Activated T-helper 1 cell treated with Interleukin-2 at 50 U/mL for 16 hours (primary cell): ENCODE measurements around the gene CAPN10.

ENCODE experiments used
- DNase-seq: peaks from one replicate; pipeline ENCODE4 v3.0.0-alpha.2; 2020; ENCODE audit warnings: low read depth

The CAPN10 gene

DNA sequence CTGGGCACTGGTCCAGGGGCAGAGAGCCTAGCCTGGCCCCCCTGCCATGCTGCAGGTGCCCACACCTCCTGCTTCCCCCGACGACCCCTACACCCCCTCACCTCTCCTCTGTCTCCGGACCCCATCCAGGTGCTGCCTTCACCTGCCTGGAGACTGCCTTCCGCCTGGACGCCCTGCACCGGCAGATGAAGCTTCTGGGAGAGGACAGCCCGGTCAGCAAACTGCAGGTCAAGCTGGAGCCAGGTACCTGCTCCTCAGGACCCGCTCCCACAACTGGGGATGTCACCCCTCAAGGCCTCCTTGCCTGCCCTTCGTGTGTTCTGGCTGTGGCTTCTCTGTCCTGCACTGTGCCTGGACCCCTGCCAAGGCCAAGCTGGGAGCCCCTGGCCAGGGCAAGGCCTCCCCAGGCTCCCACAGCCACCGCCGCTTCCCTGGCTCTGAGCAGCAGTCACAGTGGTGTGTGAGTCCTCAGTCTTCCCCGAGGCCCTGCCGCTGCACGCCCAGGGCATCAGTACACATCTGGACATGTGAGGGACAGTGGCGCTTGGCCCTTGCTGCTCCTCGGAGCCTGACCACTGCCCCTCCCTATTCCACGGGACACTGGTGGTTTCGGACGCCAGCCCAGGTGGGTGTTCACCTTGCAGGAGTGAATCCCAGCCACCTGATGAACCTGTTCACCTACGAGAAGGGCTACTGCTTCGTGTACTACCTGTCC is 12.0 kb upstream of the CAPN10 start:
- DNase-seq = no peak

DNA sequence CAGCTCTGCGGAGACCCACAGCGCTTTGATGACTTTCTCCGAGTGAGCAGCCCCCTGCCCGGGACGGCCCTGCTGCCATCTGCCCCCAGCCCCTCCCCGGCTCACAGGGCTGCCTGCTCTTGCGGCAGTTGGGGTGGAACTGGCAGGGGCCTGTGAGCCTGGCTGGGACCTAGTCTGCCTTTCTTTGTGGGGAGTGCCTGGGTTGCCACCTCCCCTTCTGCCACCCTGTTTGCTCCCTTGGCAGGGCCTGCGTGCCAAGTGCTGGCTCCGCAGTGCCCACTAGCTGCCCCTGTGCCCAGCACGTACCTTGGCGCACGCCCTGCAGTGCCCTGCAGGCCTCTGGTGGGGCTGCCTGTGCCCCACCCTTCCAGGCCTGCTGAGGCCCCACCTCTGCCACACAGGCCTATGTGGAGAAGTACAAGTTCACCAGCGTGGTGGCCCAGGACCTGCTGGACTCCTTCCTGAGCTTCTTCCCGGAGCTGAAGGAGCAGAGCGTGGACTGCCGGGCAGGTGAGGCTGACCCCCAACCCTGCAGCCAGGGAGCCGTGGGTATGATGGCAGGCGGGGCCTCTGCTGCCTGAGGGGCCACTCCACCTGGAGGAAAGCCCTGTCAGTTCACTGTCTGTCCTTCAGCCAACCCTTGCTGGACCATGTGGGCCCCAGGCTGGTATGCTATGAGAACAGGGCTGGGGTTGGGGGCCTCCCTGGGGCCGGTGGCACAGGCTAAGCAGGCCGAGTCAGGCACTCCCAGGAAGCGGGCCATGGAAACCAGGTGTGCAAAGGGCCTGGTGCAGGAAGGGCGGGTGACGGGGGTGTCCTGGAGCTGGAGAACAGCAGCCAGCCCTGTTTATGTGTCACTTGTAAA is 11.2 kb upstream of the CAPN10 start:
- DNase-seq = no peak

DNA sequence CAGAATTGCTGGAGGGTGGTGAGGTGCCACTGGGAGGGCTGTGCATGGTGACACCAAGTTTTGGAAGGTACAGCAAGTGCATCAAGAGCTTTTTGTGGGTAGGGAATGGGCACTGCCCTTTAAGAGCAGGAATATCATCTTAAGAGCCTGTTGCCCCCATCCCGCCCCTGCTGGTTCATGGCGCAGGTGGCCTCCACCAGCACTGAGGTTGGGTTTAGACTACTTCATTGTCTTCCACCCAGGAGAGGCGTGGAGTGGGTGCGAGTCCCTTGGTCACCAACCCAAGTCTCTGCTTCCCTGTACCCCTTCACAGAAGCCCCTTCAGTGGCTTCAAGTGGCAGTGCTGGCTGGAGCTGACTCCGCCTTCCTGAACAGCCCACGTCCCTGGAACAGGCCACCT is 10.5 kb upstream of the CAPN10 start:
- DNase-seq = no peak

DNA sequence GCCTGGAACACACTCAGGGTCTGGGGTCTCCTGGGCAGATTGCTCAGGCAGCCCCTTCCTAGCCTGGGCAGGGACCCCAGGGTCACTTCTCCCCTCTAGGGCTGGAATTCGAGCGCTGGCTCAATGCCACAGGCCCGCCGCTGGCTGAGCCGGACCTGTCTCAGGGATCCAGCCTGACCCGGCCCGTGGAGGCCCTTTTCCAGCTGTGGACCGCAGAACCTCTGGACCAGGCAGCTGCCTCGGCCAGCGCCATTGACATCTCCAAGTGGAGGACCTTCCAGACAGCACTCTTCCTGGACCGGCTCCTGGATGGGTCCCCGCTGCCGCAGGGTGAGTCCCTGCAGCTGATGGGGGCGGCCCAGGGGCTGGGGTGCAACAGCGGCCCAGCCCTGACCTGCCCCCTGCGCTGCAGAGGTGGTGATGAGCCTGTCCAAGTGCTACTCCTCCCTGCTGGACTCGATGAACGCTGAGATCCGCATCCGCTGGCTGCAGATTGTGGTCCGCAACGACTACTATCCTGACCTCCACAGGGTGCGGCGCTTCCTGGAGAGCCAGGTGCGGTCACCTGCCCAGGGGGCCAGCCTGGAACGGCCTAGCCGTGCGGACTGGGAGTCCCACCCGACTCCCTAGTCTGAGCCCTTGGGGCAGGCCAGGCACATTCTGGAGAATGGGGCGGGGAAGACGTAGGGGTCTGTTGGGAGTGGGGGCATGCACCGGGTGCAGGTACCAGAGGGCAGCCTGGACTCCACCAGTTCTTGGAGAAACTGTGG is 9.9 kb upstream of the CAPN10 start:
- DNase-seq = no peak

DNA sequence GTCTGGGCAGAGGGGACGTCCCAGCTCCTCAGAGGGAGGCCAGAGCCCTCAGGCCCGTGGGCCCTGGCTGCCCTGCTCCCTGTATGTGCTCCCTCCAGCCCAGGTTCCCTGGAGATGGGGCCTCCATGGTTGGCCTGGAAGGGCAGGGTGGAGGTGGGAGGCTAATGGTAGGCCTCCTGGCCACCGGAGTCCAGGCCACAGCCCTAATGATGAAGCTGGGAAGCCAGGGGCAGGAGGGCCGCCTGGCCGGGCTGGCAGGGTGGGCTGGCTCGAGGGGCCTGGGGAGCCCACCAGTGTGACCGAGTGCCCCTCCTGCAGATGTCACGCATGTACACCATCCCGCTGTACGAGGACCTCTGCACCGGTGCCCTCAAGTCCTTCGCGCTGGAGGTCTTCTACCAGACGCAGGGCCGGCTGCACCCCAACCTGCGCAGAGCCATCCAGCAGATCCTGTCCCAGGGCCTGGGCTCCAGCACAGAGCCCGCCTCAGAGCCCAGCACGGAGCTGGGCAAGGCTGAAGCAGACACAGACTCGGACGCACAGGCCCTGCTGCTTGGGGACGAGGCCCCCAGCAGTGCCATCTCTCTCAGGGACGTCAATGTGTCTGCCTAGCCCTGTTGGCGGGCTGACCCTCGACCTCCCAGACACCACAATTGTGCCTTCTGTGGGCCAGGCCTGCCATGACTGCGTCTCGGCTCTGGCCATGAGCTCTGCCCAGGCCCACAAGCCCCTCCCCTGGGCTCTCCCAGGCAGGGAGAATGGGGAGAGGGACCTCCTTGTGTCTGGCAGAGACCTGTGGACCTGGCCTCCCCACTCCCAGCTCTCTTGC is 9.0 kb upstream of the CAPN10 start:
- no peak for DNase-seq

DNA sequence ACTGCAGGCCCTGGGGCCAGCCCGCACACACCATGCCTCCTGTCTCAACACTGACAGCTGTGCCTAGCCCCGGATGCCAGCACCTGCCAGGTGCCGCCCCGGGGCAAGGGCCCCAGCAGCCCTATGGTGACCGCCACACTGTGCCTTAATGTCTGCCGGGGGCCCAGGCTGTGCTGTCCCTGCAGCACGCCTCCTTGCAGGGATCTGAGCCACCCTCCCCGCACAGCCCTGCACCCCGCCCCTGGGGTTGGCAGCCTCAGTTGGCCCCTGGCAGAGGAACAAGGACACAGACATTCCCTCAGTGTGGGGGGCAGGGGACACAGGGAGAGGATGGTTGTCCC is 8.5 kb upstream of the CAPN10 start:
- no peak for DNase-seq

DNA sequence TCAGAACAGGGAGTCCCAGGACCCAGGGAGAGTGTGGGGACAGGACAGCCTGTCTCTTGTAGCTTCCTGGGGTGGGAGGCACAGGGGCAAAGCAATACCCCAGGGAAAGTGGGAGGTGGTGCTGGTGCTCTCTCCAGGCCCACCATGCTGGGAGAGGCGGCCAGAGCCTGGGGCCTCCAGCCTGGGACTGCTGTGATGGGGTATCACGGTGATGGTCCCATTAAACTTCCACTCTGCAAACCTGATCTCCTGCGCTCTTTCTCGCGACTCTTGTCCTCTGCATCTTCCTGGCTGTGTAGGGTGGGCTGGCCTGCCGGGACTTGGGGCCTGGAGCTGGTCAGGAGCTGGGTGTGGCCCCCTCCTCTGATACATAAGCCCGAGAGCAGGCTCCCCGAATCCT is 8.0 kb upstream of the CAPN10 start:
- no peak for DNase-seq

DNA sequence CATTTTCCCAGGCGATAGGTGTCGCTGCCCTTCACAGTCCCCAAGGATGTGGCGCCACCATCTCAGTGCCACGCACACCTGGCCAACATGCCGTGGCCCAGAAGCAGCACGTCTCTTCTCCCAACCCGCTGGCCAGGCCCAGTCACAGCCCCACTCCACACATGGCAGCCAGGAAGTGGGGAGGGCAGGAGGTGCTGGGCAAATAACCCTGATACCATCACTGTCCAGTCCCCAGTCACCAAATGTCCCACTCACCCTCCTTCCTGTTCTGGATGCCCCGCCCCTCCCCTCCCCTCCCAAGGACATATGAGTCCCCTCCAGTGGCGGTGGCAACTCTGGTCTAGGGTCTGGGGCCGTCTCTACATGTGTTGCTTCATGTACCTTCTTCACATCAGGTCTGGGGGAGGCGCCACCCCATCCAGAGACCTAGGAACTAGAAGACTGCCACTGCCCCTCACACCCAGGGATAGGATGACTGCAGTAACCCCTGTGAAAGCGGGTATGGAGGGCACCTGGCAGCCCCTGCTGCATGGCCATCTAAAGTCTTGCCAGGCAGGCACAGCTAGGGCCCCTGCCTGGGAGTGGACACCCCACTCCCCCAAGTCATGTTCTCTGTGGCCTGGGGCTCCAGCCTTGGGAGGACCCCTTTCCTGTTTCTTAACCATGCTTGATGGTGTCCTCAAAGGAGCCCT is 7.3 kb upstream of the CAPN10 start:
- DNase-seq = no peak

DNA sequence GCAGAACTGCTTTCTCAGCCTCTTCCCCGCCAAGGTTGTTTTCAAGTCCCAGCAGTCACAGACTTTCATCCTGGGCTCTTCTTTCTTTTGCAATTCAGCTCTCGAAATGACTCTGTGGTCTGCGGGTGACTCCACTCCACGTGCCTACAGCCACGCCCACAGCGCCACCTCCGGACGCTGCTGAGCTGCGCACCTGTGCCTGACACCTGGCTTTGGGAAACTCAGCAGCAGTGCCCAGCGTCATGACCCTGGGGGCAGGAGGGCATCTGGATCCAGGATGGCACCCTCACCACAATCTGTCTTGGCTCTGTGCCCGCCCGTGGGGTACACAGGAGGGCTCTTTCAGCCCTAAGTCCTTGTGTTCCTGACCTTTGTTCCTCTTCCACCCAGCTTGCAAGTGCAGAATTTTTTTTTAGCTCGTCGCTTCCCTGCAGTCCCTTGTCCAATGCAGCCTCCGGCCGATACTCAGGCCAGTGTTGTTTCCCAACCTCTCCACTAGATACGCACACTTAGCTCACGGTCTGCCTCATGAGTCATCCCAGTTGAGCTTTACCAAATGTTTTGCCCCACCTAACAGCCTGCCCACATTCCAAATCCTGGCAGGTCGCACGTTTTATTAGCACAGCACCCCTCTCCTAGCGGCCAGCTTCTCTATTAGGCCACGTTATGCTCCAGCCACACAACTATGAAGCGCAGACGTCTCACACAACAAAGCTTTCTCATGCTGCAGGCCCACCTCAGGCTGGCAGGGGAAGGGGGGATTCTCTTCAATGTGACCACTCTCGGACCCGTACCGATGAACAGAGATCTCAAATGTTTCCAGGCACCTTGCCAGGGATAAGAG is 6.5 kb upstream of the CAPN10 start:
- DNase-seq = peak; percentile 70

DNA sequence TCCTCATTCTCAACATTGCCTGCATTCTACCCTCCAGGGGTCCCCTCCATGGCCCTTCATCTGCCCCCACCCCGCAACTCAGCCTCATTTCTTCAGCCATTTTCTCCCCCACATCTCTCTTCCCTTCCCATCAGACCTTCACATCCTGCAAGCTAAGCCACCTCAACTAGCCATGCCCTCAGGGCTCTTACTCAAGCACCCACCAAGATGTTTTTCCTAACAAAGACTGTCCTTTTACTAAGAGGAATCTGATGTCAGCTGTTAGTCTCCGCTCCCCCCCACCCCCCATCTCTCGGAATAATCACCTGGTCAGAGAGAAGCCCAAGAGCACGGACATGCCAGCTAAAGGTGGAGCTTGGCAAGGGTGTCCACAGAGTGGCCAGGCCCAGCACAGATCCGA is 4.7 kb upstream of the CAPN10 start:
- DNase-seq = no peak

DNA sequence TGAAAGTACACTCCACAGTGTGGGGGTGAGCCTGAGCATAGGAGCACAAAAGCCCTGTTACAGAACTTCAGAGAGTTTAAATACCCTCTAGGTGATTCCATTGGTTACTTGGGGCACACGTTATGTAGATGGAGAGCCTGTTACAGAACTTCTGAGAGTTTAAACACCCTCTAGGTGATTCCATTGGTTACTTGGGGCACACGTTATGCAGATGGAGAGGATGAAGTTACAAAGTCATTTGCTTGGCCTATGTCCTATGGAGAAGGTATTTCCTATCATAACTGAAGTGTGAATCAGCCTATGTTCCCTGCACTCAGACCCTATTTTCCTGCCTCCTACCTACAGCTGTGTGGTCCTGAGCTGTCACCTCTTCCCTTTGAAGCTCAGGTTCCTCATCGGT is 3.8 kb upstream of the CAPN10 start:
- DNase-seq = no peak

DNA sequence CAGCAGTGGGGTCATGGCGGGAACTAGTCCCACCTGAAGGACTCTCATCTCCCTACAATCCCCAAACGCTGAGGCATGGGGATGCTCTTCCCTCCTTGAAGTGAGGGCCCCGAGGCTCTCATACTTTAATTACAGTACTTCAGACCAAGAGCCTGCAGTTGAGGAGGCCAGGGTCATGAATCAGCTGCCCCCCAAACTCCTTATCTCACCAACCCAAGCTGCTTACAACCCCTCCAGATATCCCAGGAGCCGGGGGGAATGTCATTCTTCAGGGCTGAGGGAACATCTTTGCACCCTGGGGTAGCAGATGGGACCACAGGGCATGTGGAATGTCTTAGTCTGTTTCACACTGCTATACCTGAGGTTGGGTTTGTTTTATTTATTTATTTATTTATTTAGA is 2.8 kb upstream of the CAPN10 start:
- DNase-seq = no peak

DNA sequence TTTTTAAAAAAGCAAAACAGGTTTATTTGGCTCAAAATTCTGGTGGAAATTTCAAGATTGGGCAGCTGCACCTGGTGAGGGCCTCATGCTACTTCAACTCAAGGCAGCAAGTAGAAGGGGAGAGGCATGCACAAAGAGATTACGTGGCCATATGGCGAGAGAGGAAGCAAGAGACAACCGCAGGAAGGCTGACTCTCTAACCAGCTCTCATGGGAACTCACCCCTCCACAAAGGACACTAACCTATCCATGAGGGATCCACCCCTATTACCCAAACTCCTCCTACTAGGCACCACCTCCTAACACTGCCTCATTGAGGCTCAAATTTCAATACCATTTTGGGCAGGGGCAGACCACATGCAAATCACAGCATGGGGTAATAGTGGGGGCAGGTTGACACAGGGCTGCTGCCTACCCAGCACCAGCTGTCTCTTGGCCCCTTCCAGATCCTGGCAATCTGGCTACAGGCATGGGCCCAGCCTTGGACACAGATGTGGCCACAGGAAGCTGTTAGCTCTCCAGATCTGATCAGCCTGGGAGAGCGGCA is 2.0 kb upstream of the CAPN10 start:
- DNase-seq = no peak

DNA sequence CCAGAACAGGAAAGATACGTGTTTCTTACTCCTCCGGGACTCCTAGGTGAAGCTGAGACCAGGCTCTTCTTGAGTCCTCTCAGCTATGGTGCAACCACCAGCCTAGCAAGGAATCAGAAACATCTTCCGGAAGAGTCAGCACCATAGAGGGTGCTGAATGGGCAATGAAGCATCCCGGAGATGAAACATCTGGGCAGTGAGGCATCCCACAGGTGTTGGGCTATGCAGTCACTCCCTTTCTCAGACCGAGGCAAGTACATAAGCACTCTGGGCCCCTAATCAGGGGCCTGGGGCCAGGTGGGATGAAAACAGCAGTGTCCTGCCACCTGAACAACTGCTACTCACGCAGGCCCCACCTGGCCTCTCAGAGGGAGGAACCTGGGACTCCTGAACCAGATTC is 1.4 kb upstream of the CAPN10 start:
- no peak for DNase-seq

DNA sequence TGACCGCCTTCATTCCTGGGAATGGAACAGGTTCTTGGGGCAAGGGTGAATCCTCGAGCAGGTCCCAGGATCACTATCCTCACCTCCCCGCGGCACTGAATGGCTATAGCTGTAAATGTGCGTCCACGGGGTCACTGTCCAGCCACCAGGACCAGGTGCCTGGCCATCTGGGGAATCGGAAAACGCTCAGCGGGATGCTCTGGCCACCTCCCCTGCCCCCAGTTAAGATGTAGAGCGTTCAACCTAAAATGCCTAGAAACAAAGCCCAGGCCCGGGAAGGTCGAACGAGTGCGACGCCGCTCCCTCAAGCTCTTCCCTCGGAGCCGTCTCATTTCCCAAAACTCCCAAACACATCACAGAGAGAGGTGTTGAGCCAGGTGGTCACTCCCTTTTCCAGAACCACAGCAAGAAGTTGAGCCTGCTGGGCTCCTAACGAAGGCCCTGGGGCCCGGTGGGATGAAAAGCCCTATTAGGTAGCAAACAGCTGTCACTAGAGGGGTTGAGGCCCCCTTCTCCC is 795 bp upstream of the CAPN10 start:
- DNase-seq = no peak

DNA sequence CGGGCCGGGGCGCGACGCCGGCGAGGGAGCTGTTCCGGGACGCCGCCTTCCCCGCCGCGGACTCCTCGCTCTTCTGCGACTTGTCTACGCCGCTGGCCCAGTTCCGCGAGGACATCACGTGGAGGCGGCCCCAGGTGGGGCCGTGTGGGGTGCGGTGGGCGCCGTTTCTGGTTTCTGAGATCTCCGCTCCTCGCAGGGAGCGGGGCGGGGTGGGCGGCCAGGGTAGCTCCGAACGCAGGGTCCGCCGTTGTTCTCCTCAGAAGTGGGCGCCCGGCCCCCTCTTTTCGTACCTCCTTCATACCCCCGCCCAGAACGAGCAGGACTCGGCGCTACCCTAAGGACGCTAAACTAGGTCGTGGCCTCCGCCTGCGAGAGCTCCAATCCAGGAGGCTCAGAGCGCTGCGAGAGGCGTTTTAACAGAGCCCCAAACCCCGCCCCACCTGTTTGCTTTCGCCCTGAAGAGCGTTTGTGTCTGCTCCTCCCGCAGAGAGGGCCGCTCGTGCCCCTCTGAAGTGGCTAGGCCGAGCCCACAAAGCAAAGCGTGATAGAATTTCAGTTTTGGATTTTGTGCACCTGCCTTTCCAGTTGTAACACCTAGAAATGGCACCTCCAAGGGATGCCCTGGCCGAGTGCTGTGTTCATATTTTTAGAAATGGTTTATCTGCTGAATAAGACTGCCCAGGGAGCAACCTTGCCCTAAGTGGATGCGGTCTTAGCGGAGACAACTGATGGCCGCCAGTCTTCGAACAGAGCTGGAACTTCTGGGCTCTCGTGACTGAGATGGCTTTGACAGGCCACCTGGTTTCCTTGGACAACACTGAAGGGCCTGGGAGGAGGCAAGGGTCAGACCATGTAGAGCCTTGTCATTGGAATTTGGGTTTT is 626 bp downstream of the CAPN10 start:
- peak; percentile 39 for DNase-seq

DNA sequence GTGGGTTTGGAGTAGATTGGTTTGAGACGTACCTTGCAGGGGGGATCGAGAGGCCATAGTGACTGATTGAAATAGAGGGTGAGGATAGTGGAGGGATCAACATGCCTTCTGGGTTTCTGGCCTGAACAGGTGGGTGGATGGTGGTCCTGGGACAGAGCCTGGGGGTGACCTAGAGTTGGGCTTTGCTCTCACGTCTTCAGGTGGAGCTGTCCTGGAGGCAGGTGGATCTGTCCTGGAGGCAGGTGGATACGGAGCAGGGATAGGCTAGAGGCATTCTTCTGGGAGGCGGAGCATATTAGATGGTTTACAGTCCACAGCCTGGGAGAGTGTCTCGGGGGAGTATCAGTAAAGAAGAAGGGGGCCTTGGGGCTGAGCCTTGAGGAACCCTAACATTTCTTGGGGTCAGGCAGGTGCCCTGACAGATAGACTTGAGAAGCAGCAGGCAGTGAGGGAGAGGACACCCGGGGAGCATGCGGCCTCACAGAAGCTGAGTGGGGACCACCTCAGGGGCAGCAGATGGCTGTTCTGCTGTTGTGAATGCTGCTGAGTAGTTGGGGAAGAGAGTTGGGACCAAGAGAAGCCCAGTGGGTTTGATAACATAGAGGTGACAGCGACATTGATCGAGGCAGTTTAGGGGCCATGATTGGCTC is 1.6 kb downstream of the CAPN10 start:
- no peak for DNase-seq

DNA sequence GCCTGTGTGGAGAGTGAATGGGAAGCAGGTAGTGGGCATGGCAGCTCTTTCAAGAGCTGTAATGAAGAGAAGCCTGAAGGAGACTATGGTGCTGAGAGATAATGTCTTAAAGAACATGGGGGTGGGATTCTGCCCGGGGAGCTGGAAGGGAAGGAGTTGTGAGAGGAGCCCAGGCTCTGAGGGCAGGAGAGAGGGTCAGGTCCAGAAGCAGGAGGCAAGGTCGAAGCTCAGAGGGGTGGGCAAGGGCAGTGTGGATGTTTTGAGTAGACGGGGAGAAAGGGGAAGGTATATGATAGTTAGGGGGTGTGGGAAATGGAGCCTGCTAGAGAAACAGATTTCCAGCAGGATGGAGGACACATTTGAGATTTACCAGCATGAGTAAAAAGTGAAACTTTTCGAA is 2.1 kb downstream of the CAPN10 start:
- DNase-seq = no peak
